ENCODE results near the gene CAMSAP2.

The CAMSAP2 gene

DNA sequence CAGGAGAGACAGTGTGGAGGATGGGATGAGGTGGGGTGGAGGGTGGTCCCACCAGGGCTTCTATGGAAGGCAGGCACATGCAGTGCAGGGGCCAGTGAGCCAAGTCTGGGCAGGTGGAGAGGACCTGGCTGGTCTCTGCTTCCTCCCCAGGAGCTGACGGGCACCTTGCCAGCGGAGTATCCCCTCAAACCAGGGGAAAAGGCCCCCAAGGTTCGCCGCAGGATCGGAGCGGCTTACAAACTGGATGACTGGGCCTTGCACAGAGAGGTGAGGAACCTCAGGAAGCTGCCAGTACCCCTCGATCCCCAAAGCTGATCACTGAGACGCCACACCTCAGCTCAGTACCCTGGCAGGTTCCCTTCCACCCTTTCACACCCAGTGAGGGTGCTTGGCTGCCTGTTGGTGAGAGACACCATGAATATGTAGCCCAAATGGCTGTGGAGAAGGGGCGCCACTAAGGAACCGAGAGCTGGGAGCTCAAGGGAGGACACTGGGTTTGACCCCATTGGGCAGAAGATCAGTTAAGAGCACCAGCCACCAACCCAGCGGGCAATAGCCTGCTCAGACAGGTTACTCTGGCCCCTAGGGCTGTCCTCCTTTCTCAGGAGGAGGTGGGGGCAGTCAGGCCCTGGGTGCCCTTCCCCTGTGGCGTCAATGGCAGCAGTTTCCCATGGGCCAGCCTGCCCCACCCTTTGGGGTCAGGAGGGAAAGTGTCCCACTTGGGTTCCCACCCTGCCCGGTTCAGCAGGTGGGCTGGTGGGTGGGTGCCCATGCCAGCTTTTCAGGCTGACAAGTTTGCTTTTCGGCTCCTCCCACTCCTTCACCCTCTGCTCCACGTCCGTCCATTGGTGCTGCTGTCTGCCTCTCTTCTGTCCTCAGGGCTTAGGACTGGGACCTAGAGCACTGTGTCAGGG is 161.5 kb downstream of the CAMSAP2 start:
- DNase-seq (ENCODE audit: low read depth in 2 of 2) = no peak

GRCh38 chr1:200900877-200901276 is 162.2 kb downstream of the CAMSAP2 start:
- no peak for DNase-seq (ENCODE audit: low read depth in 2 of 2)

DNA sequence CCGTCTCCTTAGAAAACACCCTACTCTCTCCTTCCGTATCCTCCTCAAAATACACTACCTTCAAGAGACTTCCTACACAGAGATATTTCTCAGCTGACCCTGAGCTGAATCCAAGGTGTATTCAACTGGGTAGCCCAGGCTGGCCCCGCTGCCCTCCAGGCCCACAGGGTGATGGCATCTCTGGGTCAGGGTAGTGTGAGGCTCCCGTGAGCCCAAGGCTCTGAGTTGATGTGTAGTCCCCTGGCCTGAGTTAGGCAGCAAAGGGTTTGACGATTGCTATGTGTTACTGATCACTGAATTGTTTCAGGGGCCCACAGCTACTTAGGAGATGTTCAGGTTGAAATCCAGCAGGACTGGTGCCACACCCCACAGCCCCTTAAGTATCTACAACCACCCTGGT is 162.7 kb downstream of the CAMSAP2 start:
- DNase-seq (ENCODE audit: low read depth in 2 of 2) = no peak

DNA sequence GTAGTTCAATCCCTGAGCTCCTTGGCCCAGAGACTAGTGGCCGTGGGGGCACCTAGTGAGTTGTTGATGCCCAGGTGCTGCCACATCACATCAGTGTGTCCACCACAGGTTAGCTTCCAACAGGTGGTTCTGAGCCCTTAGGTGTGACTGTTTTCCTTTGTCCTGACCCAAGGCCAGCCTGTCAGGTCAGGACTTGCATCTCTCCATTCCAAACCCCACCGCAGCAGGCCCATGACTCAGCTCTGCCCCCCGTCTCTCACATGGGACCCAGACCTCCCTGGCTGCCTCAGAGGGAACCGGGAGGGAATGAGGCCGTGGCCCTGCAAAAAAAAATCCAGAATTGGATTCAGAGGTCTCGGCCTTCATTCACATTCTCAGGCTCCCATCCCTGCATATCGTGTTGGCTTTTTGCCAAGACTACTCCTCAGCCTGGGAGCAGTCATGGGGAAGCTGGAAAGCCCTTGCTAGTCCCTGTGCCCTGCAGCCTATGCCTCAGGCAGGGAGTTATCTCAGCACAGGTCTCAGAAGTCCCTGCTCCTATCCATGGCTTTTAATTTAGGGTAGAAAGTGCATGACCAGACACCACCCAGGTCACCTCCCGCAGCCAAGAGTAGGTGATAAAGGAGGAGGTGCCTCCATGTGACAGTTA is 163.2 kb downstream of the CAMSAP2 start:
- no peak for DNase-seq (ENCODE audit: low read depth in 2 of 2)

DNA sequence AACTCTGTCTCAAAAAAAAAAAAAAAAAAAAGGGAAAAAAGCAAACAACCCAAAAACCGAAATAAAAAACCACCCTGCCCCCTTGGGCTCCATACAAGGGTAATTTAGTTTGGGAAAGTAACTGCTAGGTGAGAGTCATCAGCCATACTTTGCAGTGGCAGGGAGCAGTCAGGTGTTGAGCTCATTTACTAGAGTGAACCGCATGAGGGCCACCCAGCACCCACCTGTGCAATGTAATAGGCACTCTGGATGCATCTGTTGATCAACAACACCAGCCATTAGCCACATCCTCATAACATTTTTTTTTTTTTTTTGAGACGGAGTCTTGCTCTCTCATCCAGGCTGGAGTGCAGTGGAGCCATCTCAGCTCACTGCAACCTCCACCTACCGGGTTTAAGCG is 165.1 kb downstream of the CAMSAP2 start:
- DNase-seq (ENCODE audit: low read depth in 2 of 2) = no peak

DNA sequence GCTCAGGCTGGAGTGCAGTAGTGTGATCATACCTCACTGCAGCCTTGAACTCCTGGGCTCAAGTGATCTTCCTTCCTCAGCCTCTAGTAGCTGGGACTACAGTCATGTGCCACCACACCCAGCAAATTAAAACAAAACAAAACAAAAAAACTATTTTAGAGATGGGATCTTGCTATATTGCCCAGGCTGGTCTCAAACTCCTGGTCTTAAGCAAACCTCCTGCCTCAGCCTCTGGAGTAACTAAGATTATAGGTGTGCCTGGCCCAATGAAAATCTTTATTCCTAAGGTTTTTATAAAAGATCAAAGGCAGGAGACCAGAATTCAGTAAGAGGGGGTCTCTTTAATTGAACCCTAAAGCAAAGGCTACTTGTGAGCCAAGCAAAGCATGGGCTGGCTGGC is 166.1 kb downstream of the CAMSAP2 start:
- DNase-seq (ENCODE audit: low read depth in 2 of 2) = no peak

- DNase-seq (ENCODE audit: low read depth in 2 of 2) = peak; percentile 10 to 42
These were observed 166.8 kb downstream of the CAMSAP2 start for GRCh38 chr1:200905411-200906052.

- no peak for DNase-seq (ENCODE audit: low read depth in 2 of 2)
These were observed 167.8 kb downstream of the CAMSAP2 start for GRCh38 chr1:200906491-200906890.

DNA sequence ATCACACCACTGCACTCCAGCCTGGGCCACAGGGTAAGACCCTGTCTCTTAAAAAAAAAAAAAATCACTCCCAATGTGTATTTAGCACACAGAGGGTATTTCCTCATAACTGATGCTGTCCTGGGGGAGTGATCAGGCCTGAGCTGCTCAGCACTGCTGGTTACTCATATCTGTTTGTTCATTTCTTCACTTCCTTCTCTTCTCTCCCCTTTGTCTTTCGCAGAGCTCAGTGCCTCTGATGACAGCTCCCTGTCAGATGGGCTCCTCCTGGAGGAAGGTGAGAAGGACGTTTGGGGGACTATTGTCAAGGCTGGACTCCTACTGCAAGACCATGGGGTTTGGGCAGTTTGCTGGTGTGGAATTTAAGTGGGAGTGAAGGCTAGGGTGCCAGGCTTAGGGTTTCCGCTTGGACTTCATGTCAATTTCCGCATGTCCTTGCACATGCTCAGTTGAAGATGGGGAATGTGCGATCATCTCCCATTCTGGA is 169.0 kb downstream of the CAMSAP2 start:
- no peak for DNase-seq (ENCODE audit: low read depth in 2 of 2)

- DNase-seq (ENCODE audit: low read depth in 2 of 2) = no peak
These were observed 169.6 kb downstream of the CAMSAP2 start for GRCh38 chr1:200908191-200908868.

- DNase-seq (ENCODE audit: low read depth in 2 of 2) = no peak
These were observed 170.4 kb downstream of the CAMSAP2 start for GRCh38 chr1:200909071-200909470.

GRCh38 chr1:200909757-200910239 is 171.1 kb downstream of the CAMSAP2 start:
- DNase-seq (ENCODE audit: low read depth in 2 of 2) = no peak
